Neural cell (in vitro differentiated cells): Measurements from ENCODE around the gene INPP5D.

ENCODE experiments used
- EP300 ChIP-seq: fragments of 450-650 bp; conservative IDR thresholded peaks from 2 replicates; pipeline ENCODE4 v1.6.1; 2014; ENCODE audit warnings: antibody characterized with exemption, mild to moderate bottlenecking, moderate library complexity; ENCODE audit not compliant: poor library complexity, severe bottlenecking
- EZH2 ChIP-seq: fragments of 200-600, 300-800 bp; shearing (Covaris generic), sonication (generic); IDR thresholded peaks from 2 replicates; pipeline ENCODE4 v1.6.1; 2014; ENCODE audit warnings: antibody characterized with exemption, low read length, borderline replicate concordance, mild to moderate bottlenecking; ENCODE audit not compliant: insufficient read depth, poor library complexity, severe bottlenecking
- RAD21 ChIP-seq: fragments of 450-650 bp; conservative IDR thresholded peaks from 2 replicates; pipeline ENCODE4 v1.6.1; 2014; ENCODE audit warnings: antibody characterized with exemption, mild to moderate bottlenecking, moderate library complexity
- TF ChIP-seq, protein P1 (sequence below): fragments of 450-650 bp; IDR thresholded peaks from 2 replicates; pipeline ENCODE4 v1.5.1; 2014; ENCODE audit warnings: antibody characterized with exemption, mild to moderate bottlenecking, moderate library complexity; ENCODE audit not compliant: poor library complexity, severe bottlenecking
- TF ChIP-seq, protein P2 (sequence below): IDR thresholded peaks from 2 replicates; pipeline ENCODE4 v1.6.1; 2012; ENCODE audit warnings: borderline replicate concordance

DNA sequence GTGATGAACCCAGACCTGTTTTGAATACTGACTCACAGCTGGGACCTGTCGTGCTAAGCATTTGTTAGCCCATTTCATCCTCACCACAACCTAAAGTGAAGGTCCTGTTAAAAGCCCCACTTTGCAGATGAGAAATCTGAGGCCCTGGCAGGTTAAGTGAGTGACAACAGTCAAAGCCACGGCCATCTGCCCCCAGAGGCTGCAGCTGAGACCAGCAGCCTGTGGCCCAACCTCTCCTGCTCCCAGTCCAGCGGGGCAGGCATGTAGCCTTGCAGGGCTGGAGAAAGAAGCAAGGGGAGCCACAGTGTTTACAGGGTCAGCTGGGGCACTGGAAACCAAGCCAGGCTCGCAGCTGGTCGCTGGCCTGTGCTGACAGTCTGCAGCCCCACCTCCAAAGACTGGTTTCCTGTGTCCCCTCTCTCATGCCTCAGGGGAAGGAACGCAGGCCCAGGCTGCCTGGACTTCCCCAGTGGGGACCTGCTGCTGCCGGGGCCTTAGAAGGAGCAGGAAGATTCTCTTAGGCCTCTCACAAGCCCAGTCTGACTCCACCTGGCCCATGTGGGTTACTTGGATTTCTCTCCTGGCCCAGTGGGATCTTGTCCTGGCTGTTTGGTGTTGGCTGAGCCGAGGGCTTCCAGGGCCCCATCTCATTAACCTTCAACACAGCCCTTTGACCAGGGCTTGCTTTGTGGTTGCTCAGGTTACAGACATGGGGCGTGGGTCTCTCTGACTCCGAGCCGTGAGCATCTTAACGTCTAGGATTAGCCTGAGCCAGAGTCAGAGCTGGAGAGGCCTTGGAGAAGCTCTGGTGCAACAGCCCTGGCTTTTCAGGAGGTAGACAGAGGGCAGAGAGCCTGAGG, 1.7 kb downstream of the INPP5D start:
- TF ChIP-seq EZH2 (no peak), RAD21 (no peak), EP300 (no peak)
- TF ChIP-seq, protein P1, sequence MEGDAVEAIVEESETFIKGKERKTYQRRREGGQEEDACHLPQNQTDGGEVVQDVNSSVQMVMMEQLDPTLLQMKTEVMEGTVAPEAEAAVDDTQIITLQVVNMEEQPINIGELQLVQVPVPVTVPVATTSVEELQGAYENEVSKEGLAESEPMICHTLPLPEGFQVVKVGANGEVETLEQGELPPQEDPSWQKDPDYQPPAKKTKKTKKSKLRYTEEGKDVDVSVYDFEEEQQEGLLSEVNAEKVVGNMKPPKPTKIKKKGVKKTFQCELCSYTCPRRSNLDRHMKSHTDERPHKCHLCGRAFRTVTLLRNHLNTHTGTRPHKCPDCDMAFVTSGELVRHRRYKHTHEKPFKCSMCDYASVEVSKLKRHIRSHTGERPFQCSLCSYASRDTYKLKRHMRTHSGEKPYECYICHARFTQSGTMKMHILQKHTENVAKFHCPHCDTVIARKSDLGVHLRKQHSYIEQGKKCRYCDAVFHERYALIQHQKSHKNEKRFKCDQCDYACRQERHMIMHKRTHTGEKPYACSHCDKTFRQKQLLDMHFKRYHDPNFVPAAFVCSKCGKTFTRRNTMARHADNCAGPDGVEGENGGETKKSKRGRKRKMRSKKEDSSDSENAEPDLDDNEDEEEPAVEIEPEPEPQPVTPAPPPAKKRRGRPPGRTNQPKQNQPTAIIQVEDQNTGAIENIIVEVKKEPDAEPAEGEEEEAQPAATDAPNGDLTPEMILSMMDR, result no peak
- TF ChIP-seq, protein P2, sequence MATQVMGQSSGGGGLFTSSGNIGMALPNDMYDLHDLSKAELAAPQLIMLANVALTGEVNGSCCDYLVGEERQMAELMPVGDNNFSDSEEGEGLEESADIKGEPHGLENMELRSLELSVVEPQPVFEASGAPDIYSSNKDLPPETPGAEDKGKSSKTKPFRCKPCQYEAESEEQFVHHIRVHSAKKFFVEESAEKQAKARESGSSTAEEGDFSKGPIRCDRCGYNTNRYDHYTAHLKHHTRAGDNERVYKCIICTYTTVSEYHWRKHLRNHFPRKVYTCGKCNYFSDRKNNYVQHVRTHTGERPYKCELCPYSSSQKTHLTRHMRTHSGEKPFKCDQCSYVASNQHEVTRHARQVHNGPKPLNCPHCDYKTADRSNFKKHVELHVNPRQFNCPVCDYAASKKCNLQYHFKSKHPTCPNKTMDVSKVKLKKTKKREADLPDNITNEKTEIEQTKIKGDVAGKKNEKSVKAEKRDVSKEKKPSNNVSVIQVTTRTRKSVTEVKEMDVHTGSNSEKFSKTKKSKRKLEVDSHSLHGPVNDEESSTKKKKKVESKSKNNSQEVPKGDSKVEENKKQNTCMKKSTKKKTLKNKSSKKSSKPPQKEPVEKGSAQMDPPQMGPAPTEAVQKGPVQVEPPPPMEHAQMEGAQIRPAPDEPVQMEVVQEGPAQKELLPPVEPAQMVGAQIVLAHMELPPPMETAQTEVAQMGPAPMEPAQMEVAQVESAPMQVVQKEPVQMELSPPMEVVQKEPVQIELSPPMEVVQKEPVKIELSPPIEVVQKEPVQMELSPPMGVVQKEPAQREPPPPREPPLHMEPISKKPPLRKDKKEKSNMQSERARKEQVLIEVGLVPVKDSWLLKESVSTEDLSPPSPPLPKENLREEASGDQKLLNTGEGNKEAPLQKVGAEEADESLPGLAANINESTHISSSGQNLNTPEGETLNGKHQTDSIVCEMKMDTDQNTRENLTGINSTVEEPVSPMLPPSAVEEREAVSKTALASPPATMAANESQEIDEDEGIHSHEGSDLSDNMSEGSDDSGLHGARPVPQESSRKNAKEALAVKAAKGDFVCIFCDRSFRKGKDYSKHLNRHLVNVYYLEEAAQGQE, result no peak
